ENCODE measurements around the gene QKI. TPM values are rescaled to one million over a fixed set of nuclear protein-coding genes. Genes with fewer than 3 reads are reported as not detected.

Gene QKI
- total and polyA plus RNA-seq, 10 of the 15 experiments (the other 5 are each of a cell fraction or from before 2014, with no cell fraction given), result 4.7 to 72.5 (median 38.9) TPM

DNA sequence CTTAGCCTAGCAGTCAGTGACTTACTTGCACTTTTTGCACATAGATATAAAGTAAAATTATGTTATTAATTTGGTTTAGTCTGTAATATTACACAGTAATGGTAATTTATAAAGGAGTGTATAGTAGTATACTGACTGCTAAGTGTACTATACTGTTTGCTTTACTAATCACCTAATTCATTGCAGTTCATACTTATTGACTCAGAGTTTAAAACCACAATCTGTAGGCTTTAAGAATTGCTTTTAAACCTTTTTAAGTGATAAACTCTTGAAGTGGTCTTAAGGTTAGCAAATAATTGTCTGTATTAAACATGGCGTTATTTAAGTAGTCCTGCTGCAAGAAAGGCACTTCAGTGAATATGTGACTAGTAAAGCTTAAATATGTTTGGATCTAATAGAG, 151.5 kb downstream of the QKI start:
- no peaks in the 10 kb centered on the region for H3K79me2 ChIP-seq (ENCODE audit: control insufficient read depth, insufficient read depth, low read length)
- H3K9me3 ChIP-seq (replicated peaks; ENCODE audit: control insufficient read depth, insufficient read depth, low read length), result no peaks in the 10 kb centered on the region
- no peaks in the 10 kb centered on the region for H4K20me1 ChIP-seq (ENCODE audit: control insufficient read depth, insufficient read depth)
- H3K36me3 ChIP-seq (ENCODE audit: control insufficient read depth in 2 of 2, insufficient read depth in 2 of 2, low read length in 1 of 2), result peaks cover 0 to 13% of the 10 kb centered on the region in 2 experiments; a peak in 2 of 4 replicates
- intact Hi-C loops (cut with micrococcal nuclease; ENCODE audit: unreplicated experiment), result no loop called here
- in situ Hi-C loops (cut with MboI), result no loop called here
- no peak overlapping the region for H3K4me2 ChIP-seq (ENCODE audit: control insufficient read depth, insufficient read depth)
- FAIRE-seq (no peak), DNase-seq (ENCODE audit: low read depth, low spot score) (no peak), ATAC-seq (no peak)
- H3K9ac ChIP-seq (ENCODE audit: control insufficient read depth, insufficient read depth, low read length), result no peak overlapping the region
- no peaks in the 10 kb centered on the region for H3K27me3 ChIP-seq (replicated peaks in 1 of 2; ENCODE audit: control insufficient read depth in 2 of 2, insufficient read depth in 2 of 2, low read length in 1 of 2)
- 100% methylated on average over 1 of the region's 1 CpG for WGBS (ENCODE audit: insufficient coverage, insufficient replicate concordance, low lambda C conversion rate, missing lambda C conversion rate)
- no peak overlapping the region for H3K4me3 ChIP-seq
- H2AFZ ChIP-seq (ENCODE audit: control insufficient read depth, low read depth, low read length), result no peak overlapping the region
- POLR2A ChIA-PET, result no interaction called here
- H3K27ac ChIP-seq (ENCODE audit: control insufficient read depth, insufficient read depth), result no peak overlapping the region
- no peak for TF ChIP-seq HDGF (IDR thresholded peaks at IDR 0.05)
- TF ChIP-seq PKNOX1 (IDR thresholded peaks at IDR 0.05), result no peak
- TF ChIP-seq STAT3 (IDR thresholded peaks at IDR 0.05; ENCODE audit: low read depth, low read length), result no peak
- no peak for TF ChIP-seq CREB1 (IDR thresholded peaks at IDR 0.05; ENCODE audit: low read depth)
- no peak for TF ChIP-seq MAX (IDR thresholded peaks at IDR 0.05; ENCODE audit: low read depth, low read length)
- TF ChIP-seq RBBP5 (conservative IDR thresholded peaks at IDR 0.05), result no peak
- TF ChIP-seq, protein P1, sequence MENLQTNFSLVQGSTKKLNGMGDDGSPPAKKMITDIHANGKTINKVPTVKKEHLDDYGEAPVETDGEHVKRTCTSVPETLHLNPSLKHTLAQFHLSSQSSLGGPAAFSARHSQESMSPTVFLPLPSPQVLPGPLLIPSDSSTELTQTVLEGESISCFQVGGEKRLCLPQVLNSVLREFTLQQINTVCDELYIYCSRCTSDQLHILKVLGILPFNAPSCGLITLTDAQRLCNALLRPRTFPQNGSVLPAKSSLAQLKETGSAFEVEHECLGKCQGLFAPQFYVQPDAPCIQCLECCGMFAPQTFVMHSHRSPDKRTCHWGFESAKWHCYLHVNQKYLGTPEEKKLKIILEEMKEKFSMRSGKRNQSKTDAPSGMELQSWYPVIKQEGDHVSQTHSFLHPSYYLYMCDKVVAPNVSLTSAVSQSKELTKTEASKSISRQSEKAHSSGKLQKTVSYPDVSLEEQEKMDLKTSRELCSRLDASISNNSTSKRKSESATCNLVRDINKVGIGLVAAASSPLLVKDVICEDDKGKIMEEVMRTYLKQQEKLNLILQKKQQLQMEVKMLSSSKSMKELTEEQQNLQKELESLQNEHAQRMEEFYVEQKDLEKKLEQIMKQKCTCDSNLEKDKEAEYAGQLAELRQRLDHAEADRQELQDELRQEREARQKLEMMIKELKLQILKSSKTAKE (IDR thresholded peaks at IDR 0.05; ENCODE audit: low read depth, poor library complexity, severe bottlenecking), result no peak
- TF ChIP-seq, protein P2, sequence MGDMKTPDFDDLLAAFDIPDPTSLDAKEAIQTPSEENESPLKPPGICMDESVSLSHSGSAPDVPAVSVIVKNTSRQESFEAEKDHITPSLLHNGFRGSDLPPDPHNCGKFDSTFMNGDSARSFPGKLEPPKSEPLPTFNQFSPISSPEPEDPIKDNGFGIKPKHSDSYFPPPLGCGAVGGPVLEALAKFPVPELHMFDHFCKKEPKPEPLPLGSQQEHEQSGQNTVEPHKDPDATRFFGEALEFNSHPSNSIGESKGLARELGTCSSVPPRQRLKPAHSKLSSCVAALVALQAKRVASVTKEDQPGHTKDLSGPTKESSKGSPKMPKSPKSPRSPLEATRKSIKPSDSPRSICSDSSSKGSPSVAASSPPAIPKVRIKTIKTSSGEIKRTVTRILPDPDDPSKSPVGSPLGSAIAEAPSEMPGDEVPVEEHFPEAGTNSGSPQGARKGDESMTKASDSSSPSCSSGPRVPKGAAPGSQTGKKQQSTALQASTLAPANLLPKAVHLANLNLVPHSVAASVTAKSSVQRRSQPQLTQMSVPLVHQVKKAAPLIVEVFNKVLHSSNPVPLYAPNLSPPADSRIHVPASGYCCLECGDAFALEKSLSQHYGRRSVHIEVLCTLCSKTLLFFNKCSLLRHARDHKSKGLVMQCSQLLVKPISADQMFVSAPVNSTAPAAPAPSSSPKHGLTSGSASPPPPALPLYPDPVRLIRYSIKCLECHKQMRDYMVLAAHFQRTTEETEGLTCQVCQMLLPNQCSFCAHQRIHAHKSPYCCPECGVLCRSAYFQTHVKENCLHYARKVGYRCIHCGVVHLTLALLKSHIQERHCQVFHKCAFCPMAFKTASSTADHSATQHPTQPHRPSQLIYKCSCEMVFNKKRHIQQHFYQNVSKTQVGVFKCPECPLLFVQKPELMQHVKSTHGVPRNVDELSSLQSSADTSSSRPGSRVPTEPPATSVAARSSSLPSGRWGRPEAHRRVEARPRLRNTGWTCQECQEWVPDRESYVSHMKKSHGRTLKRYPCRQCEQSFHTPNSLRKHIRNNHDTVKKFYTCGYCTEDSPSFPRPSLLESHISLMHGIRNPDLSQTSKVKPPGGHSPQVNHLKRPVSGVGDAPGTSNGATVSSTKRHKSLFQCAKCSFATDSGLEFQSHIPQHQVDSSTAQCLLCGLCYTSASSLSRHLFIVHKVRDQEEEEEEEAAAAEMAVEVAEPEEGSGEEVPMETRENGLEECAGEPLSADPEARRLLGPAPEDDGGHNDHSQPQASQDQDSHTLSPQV (IDR thresholded peaks at IDR 0.05), result no peak
- no peak for TF ChIP-seq SUZ12 (IDR thresholded peaks at IDR 0.05; ENCODE audit: unreplicated experiment)
- TF ChIP-seq USF2 (IDR thresholded peaks at IDR 0.05; ENCODE audit: borderline replicate concordance, low read depth, low read length), result no peak
- SMC1A ChIA-PET (ENCODE audit: uncharacterized antibody, unreplicated experiment), result no interaction called here
- no TSS peak for BruUV-seq (replicated peaks)
- no peaks in the 10 kb centered on the region for H3K4me1 ChIP-seq (ENCODE audit: control insufficient read depth, insufficient read depth, low read length)
- CTCF ChIA-PET, result interaction anchor here (1.5 kb wide), 1 partner anchor 15 kb away, joined by 4 read pairs; no protein-coding TSS in a partner anchor
- RAD21 ChIA-PET (ENCODE audit: unreplicated experiment), result no interaction called here
